Medulla oblongata (tissue), 1 donor: ENCODE results near the gene ABLIM3.

ENCODE experiments used
- DNase-seq: peaks from one replicate; pipeline ENCODE4 v3.0.0-alpha.2; 2015; ENCODE audit errors: extremely low spot score

ABLIM3 gene

DNA sequence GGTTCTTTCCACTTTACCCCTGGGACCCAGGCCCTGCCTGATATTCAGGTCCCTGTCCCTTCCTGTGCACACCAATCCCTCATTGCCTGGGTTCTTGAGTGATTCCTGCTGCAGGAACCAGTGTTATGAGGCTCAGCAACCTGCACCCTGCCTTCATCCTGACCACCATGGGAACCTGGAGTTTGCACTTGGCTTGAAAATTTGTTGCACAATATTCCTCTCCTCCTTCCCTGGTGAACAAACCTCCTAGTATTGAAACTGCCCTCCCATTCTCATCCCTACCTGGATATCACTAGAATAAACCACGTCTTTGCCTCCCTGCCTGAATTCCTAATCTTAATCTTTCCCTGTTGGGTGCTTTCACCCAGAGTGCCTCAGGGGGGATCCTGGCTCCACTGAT lies 78.3 kb downstream of the ABLIM3 start:
- no peak for DNase-seq

DNA sequence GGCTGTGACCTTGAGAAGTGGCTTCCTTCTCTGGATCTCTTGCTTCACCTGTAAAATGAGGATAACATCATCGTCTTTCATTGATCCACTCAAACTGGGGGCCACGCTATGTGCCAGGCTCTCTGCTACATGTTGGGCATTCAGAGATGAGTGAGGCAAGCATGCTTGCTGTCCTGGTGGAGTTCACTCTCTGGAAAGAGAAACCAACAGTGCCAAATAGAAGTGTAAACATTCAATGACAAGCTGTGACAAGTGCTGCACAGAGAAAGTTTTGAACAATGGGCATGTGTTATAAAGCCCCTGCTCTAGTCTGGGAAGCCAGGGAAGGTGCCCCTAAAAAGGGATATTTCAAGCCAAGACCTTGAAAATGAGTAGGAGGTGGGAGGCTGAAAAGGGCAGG lies 79.5 kb downstream of the ABLIM3 start:
- DNase-seq: peak; percentile 44

DNA sequence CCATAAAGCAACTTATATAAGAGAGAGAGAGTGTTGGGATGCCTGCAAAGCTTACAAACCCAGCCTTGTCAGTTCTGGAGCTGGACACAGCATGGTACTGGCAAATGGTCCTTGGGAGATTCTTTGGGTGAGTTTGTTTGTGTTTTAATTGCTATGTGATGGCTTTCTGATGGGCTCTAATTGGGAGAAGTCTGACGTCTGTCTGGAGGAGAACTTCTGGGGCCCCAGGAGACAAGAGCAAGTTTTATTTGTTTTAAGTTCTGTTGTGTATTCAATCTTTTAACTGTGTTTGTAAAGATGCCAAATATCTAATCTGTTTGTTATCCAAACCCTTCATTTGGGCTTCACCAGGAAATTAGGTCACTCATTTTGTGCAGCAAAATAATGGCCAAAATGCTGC lies 80.0 kb downstream of the ABLIM3 start:
- peak; percentile 56 for DNase-seq

- no peak for DNase-seq
These were observed 80.5 kb downstream of the ABLIM3 start for GRCh38 chr5:149221731-149222342.

- DNase-seq: peak; percentile 60
These were observed 82.0 kb downstream of the ABLIM3 start for GRCh38 chr5:149223081-149223848.

DNA sequence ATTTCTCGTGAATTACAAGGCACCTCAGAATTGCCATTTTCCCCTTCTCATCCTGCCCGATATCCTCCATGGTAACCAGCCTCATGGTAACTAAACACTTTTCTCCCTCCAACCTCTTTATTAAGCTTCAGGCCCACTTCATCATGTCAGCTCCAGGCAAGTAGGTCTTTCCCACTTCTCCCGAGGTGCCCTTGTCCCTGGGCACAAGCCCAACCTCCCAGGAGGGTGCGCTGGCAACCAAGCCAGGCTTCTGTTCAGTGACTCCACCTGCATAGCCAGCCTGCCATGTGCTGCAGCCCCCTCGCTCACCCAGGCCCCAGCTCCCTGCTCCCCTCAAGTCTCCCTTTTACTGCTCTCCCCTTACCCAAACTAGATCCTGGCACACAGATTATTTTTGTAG lies 83.0 kb downstream of the ABLIM3 start:
- DNase-seq: no peak

DNA sequence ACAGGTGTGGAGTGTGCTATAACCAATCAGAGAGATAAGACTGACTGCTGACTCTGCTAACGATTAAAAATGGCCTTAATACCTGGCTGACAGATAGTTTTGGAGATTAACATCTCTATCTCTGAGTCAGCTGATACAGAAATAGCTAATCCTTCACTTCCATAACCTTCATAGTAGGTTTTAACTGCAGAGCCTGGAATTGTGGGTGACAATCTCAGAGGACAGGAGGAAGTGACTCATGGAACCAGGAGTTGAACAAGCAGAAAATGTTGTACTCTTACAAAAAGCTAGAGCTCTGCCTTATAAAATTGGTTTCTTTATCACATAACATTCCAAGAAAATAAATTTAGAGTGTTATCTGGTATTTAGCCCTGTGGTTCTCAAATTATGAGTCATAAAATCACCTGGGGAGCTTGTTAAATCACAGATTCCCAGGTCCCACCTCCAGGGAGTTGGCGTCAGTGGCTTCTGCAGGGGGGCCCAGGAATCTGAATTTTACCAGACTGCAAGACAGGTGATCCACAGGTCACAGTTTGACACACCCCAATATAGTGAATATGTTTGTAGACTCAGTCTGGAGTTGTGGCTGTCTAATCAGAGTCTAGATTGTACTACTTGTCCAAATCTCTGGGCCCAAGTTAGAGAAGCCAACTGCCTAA lies 86.0 kb downstream of the ABLIM3 start:
- DNase-seq: no peak

DNA sequence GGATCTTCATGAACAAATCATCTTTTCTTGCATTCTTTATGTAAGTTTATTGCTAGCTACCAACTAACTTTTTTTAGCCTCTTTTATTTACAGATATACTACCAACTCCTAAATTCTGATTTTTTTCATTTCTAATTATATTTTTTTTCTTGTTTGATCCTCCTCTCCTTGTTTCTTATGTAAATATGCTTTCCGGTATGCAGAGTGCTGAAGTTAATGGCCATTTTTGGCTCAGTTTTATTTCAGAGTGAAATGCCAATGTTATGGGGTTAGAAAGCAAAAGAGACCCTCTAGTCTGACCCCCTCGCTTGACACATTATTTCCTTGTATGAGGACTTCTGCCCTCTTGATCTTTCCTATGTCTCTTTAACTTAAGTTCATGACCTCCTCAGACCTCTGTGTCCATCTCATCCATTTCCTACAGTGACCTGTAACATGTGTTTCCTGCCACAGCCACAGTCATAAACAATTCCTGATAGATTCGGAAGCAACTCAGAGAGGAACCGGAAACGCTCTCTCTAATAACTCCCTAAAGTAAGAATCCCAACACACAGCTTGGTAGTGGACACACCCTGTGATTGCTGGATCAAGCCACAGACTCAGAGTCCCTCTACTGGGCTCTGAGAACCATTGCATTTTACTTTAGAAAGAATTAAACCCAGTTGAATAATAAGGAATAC lies 87.5 kb downstream of the ABLIM3 start:
- DNase-seq: peak; percentile 86

DNA sequence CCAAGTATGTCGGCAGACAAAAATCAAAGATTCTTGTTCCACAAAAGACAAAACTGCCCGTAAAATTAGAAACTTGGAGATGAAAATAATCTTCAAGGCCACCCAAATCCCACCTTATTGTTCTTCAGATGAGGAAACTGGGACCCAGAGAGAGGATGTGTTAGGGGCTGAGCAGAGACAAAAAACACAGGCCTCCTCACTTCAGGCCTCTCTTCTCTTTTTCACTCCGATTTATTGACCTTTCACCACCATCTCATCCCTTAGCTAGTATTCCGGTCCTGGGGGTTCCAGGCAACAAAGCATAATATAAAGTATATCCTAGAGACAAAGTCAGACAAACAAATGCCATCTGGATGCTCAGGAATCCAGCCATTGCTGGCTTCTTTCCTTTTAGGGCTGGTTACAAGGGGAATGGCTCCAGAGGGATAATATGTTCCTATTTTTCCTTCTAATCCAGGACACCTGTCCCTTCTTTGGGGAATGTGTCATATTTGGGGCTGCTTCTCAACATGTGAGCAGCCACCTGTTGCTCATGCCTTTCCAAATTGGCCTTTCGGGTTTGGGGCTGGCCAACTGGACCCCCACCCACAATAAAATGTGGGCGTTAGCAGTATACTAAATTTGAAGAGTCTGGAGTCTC lies 88.1 kb downstream of the ABLIM3 start:
- DNase-seq: no peak

DNA sequence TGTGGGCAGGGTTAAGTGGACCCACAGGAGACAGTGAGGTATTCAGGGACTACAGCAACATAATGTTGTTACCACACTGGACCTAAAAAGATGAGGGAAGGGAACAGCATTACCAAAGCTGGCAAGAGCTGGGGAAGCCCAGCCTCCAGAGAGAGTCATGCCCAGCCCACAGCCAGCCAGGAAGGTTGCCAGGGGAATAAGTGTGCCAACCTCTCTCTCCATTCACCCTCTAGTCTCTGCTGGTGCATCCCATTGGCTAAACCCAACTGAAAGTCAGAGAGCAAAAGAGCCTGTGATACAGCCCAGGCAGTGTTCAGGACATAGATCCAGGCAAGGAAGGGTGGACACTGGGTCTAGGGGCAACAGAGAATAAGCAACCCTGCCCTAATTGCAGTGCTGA lies 94.5 kb downstream of the ABLIM3 start:
- peak; percentile 85 for DNase-seq

DNA sequence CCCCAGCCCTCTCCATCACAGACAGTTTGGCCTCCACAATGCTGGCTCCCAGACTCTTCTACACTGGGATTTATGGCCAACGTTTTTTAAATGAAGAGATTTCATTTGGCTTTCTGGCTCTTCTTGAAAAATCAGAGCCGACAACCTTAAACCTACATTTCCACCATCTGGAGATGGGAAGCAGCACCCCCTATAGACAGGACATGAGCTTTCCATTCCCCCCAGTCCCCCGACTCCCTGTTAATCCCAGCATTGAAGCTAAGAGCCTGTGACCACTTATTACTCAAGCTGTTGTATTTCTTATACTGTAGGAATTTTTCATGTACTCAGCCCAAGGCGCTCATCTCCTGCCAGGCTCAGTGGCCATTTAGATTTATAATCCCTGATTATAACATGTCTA lies 96.4 kb downstream of the ABLIM3 start:
- no peak for DNase-seq

GRCh38 chr5:149238540-149238939 lies 97.2 kb downstream of the ABLIM3 start:
- DNase-seq: no peak

- no peak for DNase-seq
These were observed 98.6 kb downstream of the ABLIM3 start for GRCh38 chr5:149239917-149240316.

DNA sequence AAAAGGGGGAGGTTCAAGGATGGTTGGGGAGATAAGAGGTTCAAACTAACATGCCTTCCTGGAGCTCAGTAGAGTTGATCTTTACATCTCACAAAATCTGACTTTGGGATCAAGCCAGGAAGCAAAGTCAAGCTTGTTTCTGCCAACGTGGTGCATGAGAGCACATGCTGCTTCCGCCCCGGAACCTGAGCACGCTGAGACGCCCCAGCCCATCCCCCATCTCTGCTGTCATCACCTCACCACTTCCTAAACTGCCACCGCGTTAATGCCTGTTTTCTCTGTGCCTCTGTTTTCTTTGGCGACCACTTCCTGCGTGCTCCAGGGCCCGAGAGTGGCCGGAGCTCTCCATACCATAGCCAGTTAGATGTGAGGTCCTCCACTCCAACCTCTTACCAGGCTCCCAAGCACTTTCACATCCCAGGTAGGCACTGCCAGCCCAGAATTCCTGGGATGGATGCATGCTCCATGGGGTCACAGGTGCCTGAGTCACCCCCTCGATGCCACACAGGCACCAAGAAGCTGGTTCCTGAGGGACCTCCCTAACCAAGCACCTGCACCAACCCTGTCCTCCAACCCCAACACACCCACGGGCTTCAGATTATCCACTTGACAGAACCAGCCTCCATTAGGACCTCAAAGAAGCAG lies 99.2 kb downstream of the ABLIM3 start:
- no peak for DNase-seq

DNA sequence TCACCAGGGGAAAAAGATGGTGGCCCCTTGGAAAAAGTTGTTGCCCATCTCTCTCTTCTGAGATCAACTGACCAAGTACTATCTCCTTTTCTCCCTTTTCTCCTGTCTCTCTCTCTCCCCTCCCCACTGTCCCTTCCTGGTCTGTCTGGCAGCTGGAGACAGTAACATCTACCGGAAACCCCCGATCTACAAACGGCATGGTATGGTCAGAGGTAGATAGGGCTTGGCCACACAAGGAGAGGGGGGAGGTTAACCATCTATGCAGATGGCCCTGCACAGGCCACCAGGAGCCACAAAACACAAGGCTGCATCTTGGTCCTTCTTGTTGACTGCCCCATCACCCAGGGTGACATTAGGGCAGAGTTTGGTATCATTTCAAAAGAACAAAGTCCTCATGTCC lies 101.0 kb downstream of the ABLIM3 start:
- no peak for DNase-seq

GRCh38 chr5:149246906-149247305 lies 105.6 kb downstream of the ABLIM3 start:
- DNase-seq: no peak

GRCh38 chr5:149247726-149248125 lies 106.4 kb downstream of the ABLIM3 start:
- no peak for DNase-seq

GRCh38 chr5:149251546-149251945 lies 110.3 kb downstream of the ABLIM3 start:
- no peak for DNase-seq

DNA sequence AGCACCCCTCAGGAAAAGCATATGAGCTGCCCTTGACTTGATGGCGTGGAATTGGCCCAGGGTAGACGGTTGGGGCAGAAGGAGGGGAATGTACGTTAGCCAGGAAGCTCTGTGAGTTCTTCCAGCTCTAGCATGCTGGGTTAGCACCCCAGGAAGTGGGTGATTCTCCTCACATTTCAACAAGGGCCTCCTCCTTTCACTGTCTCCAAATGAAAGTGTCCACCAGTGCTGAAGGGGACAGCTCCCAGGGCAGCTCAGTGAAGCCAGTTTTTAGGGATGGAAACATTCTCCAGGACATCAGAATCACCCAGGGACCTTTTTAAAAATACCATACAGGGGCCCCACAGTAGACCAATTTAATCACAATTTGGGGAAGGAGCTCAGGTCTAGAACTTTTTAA lies 113.2 kb downstream of the ABLIM3 start:
- no peak for DNase-seq

- no peak for DNase-seq
These were observed 115.2 kb downstream of the ABLIM3 start for GRCh38 chr5:149256451-149256850.

- DNase-seq: no peak
These were observed 115.8 kb downstream of the ABLIM3 start for GRCh38 chr5:149257131-149257530.
